ENCODE data around the gene ABHD12B. TPM values are rescaled to one million over a fixed set of nuclear protein-coding genes. Genes with fewer than 3 reads are reported as not detected.

ABHD12B gene
- total and polyA plus RNA-seq, 2 of the 13 experiments (the other 11 are each of a cell fraction or from before 2014, with no cell fraction given), result not detected

GRCh38 chr14:50935126-50936015 is 63.5 kb downstream of the ABHD12B start (continued):
- TF ChIP-seq ZHX2 (IDR thresholded peaks at IDR 0.05; ENCODE audit: low read depth), result no peak
- no peak for TF ChIP-seq ZHX2 (CRISPR knock-in tag; IDR thresholded peaks at IDR 0.05; ENCODE audit: borderline replicate concordance)
- no peak for TF ChIP-seq ZSCAN5A (CRISPR knock-in tag; IDR thresholded peaks at IDR 0.05; ENCODE audit: borderline replicate concordance)
- TF ChIP-seq GFI1 (CRISPR knock-in tag; IDR thresholded peaks at IDR 0.05; ENCODE audit: borderline replicate concordance), result peak; percentile 64; the same call in 1 of the 2 replicates
- TF ChIP-seq TP53 (CRISPR knock-in tag; conservative IDR thresholded peaks at IDR 0.05), result 0 out of 2 replicates have a peak, but pooled peaks have one; percentile 60
- TF ChIP-seq ZNF644 (CRISPR knock-in tag; IDR thresholded peaks at IDR 0.05; ENCODE audit: low read depth), result peak; percentile 93
- TF ChIP-seq TBP (CRISPR knock-in tag; IDR thresholded peaks at IDR 0.05), result no peak
- TF ChIP-seq MIER3 (CRISPR knock-in tag; IDR thresholded peaks at IDR 0.05; ENCODE audit: borderline replicate concordance), result peak; percentile 63; the same call in 1 of the 2 replicates
- TF ChIP-seq REPIN1 (CRISPR knock-in tag; IDR thresholded peaks at IDR 0.05; ENCODE audit: borderline replicate concordance, low read depth), result peak; percentile 54; the same call in 1 of the 2 replicates
- TF ChIP-seq SKIL (CRISPR knock-in tag; IDR thresholded peaks at IDR 0.05; ENCODE audit: borderline replicate concordance), result peak; percentile 84
- TF ChIP-seq FOXK1 (CRISPR knock-in tag; IDR thresholded peaks at IDR 0.05; ENCODE audit: borderline replicate concordance, low read depth), result no peak; the same call in 1 of the 2 replicates
- TF ChIP-seq IRX3 (CRISPR knock-in tag; IDR thresholded peaks at IDR 0.05; ENCODE audit: borderline replicate concordance, low read depth), result no peak
- no peak for TF ChIP-seq ZZZ3 (CRISPR knock-in tag; IDR thresholded peaks at IDR 0.05; ENCODE audit: borderline replicate concordance)
- 0 out of 2 replicates have a peak, but pooled peaks have one; percentile 55 for TF ChIP-seq CREB3 (CRISPR knock-in tag; IDR thresholded peaks at IDR 0.05)
- peak; percentile 41; the same call in 1 of the 2 replicates for TF ChIP-seq ZNF607 (CRISPR knock-in tag; IDR thresholded peaks at IDR 0.05; ENCODE audit: borderline replicate concordance)
- 0 out of 2 replicates have a peak, but pooled peaks have one; percentile 55 for TF ChIP-seq ZNF232 (CRISPR knock-in tag; IDR thresholded peaks at IDR 0.05; ENCODE audit: borderline replicate concordance)
- TF ChIP-seq HOXD1 (CRISPR knock-in tag; IDR thresholded peaks at IDR 0.05), result peak; percentile 60; the same call in 1 of the 2 replicates
